GM18517 (cell line): ENCODE data around the gene PPP5C.
"Not testable (repeated sequence)": the region's sequence is repeated elsewhere in the genome, so short reads cannot be mapped to it uniquely, and the experiment has no call there.

Source experiments
- ATAC-seq: cut with Tn5 transposase; IDR thresholded peaks from one replicate; pipeline ENCODE4 v1.9.1; 2021; ENCODE audit warnings: mild to moderate bottlenecking, moderate library complexity; ENCODE audit not compliant: unreplicated experiment

Gene PPP5C

GRCh38 chr19:46404753-46405468 is 58.0 kb downstream of the PPP5C start:
- no peak for ATAC-seq

GRCh38 chr19:46406976-46407375 is 60.1 kb downstream of the PPP5C start:
- ATAC-seq: no peak

GRCh38 chr19:46407856-46408663 is 61.2 kb downstream of the PPP5C start:
- no peak for ATAC-seq

- no peak for ATAC-seq
Observed at GRCh38 chr19:46408664-46409039, 61.8 kb downstream of the PPP5C start.

GRCh38 chr19:46409191-46409590 is 62.3 kb downstream of the PPP5C start:
- ATAC-seq: no peak

- ATAC-seq: no peak
Observed at GRCh38 chr19:46410205-46411087, 63.6 kb downstream of the PPP5C start.

- ATAC-seq: no peak
Observed at GRCh38 chr19:46411088-46411924, 64.4 kb downstream of the PPP5C start.

- ATAC-seq: no peak
Observed at GRCh38 chr19:46411925-46412649, 65.2 kb downstream of the PPP5C start.

GRCh38 chr19:46412650-46413261 is 65.9 kb downstream of the PPP5C start:
- ATAC-seq: no peak

GRCh38 chr19:46413262-46414031 is 66.6 kb downstream of the PPP5C start, which contains the start of gene CCDC8:
TSS of gene CCDC8 (minus strand) at chr19:46413564. CDS start at chr19:46412810, 754 bp downstream.
- no peak for ATAC-seq

GRCh38 chr19:46414899-46415298 is 68.0 kb downstream of the PPP5C start:
- ATAC-seq: not testable (repeated sequence)

- not testable (repeated sequence) for ATAC-seq
Observed at GRCh38 chr19:46415804-46416709, 69.2 kb downstream of the PPP5C start.

- no peak for ATAC-seq
Observed at GRCh38 chr19:46420056-46420455, 73.2 kb downstream of the PPP5C start.

GRCh38 chr19:46422344-46422743 is 75.5 kb downstream of the PPP5C start:
- no peak for ATAC-seq

GRCh38 chr19:46423188-46423587 is 76.3 kb downstream of the PPP5C start:
- ATAC-seq: no peak

- ATAC-seq: no peak
Observed at GRCh38 chr19:46426035-46426505, 79.2 kb downstream of the PPP5C start.

- no peak for ATAC-seq
Observed at GRCh38 chr19:46426506-46427162, 79.7 kb downstream of the PPP5C start.
